ENCODE data around the gene LPP. TPM values are rescaled to one million over a fixed set of nuclear protein-coding genes. Genes with fewer than 3 reads are reported as not detected.

The LPP gene
- total RNA-seq, 6 experiments from 2014 or later, result 41.5 to 90.5 (median 69.5) TPM

DNA sequence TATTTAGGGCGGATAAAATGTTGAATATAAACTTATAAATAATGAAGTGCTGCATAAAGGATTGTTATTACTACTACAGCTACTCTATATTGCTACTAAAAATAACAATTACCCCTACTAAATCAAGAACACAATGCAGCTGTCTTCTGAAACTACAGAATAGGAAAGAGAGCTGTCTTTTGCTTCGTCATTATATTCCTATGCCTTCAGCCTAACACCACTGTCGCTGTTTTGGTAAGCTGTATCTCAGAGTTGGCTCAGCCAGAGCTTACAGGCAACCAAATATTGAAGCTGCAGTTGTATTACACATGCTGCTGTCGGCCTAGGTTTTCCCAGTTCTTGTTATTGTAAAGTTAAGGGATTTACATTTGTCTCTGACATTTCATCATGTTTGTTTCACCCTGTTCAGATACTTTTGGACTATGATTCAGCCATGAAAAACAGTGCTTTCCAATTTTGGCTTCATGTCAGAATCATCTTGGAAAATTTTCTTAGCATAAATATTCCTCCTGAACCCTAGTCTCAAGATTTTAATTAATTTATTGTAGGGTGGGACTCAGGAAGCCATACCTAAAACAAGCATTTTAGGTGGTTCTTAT, 31.3 kb upstream of the LPP start:
- intact Hi-C loops (cut with DNase I), result no loop called here
- ATAC-seq, result peak in 1 of 4 donors; percentile 22
- 82% methylated on average over 4 of the region's 4 CpGs for WGBS (ENCODE audit: insufficient coverage, low coverage, low lambda C conversion rate, missing lambda C conversion rate)
- DNase-seq, result no peak
- Histone ChIP-seq H3K27ac (no peak overlapping the region), H3K36me3 (no peaks in the 10 kb centered on the region), H3K4me3 (no peak overlapping the region), H3K9me3 (no peaks in the 10 kb centered on the region), H3K27me3 (no peaks in the 10 kb centered on the region), H3K4me1 (peaks cover 0 to 7% (median 0%) of the 10 kb centered on the region in 4 donors)
- no peak for TF ChIP-seq POLR2A (IDR thresholded peaks at IDR 0.05)
- TF ChIP-seq, protein P1, sequence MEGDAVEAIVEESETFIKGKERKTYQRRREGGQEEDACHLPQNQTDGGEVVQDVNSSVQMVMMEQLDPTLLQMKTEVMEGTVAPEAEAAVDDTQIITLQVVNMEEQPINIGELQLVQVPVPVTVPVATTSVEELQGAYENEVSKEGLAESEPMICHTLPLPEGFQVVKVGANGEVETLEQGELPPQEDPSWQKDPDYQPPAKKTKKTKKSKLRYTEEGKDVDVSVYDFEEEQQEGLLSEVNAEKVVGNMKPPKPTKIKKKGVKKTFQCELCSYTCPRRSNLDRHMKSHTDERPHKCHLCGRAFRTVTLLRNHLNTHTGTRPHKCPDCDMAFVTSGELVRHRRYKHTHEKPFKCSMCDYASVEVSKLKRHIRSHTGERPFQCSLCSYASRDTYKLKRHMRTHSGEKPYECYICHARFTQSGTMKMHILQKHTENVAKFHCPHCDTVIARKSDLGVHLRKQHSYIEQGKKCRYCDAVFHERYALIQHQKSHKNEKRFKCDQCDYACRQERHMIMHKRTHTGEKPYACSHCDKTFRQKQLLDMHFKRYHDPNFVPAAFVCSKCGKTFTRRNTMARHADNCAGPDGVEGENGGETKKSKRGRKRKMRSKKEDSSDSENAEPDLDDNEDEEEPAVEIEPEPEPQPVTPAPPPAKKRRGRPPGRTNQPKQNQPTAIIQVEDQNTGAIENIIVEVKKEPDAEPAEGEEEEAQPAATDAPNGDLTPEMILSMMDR (IDR thresholded peaks at IDR 0.05), result no peak

DNA sequence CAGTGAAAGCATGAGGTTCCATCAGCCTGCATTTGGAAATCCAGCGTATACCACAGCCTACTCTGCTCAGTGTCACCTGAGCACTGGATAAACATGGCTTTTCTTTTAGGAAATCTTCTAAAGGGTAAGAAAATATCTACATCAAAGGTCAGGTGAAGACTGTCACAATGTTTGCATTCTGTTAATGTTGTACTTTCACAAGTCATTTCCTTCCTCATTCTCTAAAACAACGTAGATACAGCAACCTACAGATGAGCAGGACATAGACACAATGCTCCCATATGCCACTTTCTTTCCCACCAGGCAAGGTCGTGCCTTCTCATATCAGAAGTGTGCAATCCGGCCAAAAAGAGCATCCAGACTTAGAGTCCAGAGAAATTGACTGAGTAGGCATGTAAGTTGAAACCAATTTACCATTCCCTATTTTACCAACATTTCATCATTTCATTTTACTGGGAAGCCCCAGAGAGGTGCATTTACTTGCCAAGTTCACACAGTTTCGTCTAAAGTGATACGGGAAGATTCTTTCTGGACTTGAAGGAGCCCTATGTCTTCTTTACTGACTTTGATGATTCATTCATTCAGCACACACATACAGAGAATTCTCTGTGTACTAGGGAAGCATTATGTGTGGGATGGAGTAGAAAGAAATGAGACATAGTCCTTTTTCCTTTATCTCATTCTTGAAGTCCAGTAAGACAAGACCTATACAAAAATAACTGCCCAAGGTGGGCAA, 30.6 kb upstream of the LPP start:
- Histone ChIP-seq H3K27me3 (no peaks in the 10 kb centered on the region), H3K4me1 (peaks cover 0 to 7% (median 0%) of the 10 kb centered on the region in 4 donors), H3K4me3 (no peak overlapping the region), H3K9me3 (no peaks in the 10 kb centered on the region), H3K36me3 (no peaks in the 10 kb centered on the region), H3K27ac (no peak overlapping the region)
- DNase-seq (no peak), ATAC-seq (peak in 3 of 4 donors; percentile 24 to 63 (median 34))
- TF ChIP-seq POLR2A (IDR thresholded peaks at IDR 0.05), result no peak
- TF ChIP-seq, protein P1 (IDR thresholded peaks at IDR 0.05), result no peak
- WGBS (ENCODE audit: insufficient coverage, low coverage, low lambda C conversion rate, missing lambda C conversion rate), result 58% methylated on average over 6 of the region's 6 CpGs
- intact Hi-C loops (cut with DNase I), result no loop called here

DNA sequence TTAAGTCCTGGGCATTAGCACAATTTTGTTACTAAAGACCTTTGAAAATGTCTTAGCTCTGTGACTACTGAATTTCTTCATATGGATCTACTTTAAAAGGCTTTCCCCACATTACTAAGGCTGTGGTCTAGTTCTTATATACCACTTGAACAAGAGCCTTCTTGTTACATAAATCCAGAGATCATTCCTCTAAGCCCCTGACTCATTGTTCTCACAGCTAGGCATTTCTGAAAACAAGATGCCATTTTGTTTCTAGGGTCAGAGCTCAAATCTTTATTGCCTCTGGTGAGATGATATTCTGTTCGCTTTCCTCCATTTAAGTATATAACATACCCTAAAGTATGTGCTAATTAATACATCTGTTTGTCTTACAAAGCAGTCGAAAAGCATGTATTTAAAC, 29.8 kb upstream of the LPP start:
- intact Hi-C loops (cut with DNase I), result no loop called here
- no peaks in the 10 kb centered on the region for H3K27me3 ChIP-seq
- H3K4me1 ChIP-seq, result peaks cover 0 to 7% (median 0%) of the 10 kb centered on the region in 4 donors
- DNase-seq, result no peak
- H3K4me3 ChIP-seq, result no peak overlapping the region
- 94% methylated on average over 2 of the region's 2 CpGs for WGBS (ENCODE audit: insufficient coverage, low coverage, low lambda C conversion rate, missing lambda C conversion rate)
- TF ChIP-seq, protein P1 (IDR thresholded peaks at IDR 0.05), result no peak
- no peaks in the 10 kb centered on the region for H3K9me3 ChIP-seq
- no peak for ATAC-seq
- no peaks in the 10 kb centered on the region for H3K36me3 ChIP-seq
- H3K27ac ChIP-seq, result no peak overlapping the region

DNA sequence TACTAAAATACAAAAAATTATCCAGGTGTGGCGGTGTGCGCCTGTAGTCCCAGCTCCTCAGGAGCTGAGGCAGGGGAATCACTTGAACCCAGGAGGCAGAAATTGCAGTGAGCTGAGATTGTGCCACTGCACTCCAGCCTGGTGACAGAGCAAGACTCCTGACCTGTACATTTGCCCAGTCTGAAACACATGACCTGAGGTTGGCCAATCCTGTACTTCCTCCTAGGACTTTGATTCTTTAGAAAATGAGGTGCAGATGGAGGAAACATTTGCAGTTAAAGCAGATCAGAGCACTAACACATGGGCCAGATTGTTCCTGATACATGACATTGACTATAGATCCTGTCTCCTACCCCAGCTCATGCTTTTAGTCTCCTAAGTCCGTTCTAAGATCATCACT, 28.9 kb upstream of the LPP start:
- no peak overlapping the region for H3K4me3 ChIP-seq
- H3K4me1 ChIP-seq, result peaks cover 0 to 7% (median 0%) of the 10 kb centered on the region in 4 donors
- intact Hi-C loops (cut with DNase I), result no loop called here
- H3K36me3 ChIP-seq, result no peaks in the 10 kb centered on the region
- H3K27ac ChIP-seq, result no peak overlapping the region
- no peak for TF ChIP-seq POLR2A (IDR thresholded peaks at IDR 0.05)
- TF ChIP-seq, protein P1 (IDR thresholded peaks at IDR 0.05), result no peak
- H3K27me3 ChIP-seq, result no peaks in the 10 kb centered on the region
- no peak for DNase-seq
- peak in 3 of 4 donors; percentile 36 to 55 (median 51) for ATAC-seq
- WGBS (ENCODE audit: insufficient coverage, low coverage, low lambda C conversion rate, missing lambda C conversion rate), result 92% methylated on average over 1 of the region's 3 CpGs
- H3K9me3 ChIP-seq, result no peaks in the 10 kb centered on the region

Data from right lobe of liver (tissue), 6 donors.